RWPE1 (cell line): Measurements from ENCODE around the gene NCF4.

ENCODE experiments used
- CTCF ChIA-PET: fragments of 350-600 bp; sonication (Branson Sonifier 250); formaldehyde crosslinking; extraction: SDS; loops from one replicate; lab custom pipeline; 2021; lab: Yijun Ruan, JAX
- POLR2A ChIA-PET: fragments of 400-600 bp; formaldehyde crosslinking; extraction: SDS; loops from one replicate; lab custom pipeline; 2020; ENCODE audit warnings: antibody characterized with exemption; ENCODE audit not compliant: low non-redundant PET; lab: Yijun Ruan, JAX
- DNase-seq: peaks from one replicate; pipeline ENCODE4 v3.0.0; 2012; ENCODE audit warnings: low spot score
- H3K27ac ChIP-seq: fragments of 450-650 bp; 2 replicates; pipeline ENCODE4 v1.5.1; 2017
- TF ChIP-seq, protein P1 (sequence below): fragments of 450-650 bp; conservative IDR thresholded peaks from 2 replicates; pipeline ENCODE4 v1.5.1; 2017; ENCODE audit warnings: low read depth, mild to moderate bottlenecking

The NCF4 gene

DNA sequence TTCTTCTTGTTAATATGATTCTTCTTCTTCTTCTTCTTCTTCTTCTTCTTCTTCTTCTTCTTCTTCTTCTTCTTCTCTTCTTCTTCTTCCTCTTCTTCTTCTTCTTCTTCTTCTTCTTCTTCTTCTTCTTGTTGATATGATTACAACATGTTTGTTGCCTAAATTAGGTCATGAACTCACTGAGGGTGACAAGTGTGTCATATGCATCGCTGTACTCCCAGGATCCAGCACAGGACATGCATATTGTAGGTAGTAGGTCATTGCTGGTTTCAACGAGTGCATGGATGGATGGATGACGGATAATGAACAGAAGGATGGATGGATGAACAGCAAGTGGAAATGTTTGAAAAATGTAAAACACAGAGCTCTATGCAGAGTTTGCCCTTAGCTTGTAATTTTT is 29.1 kb upstream of the NCF4 start:
- POLR2A ChIA-PET, result no interaction called here
- no peak for DNase-seq
- CTCF ChIA-PET, result interaction anchor here (0.5 to 0.7 kb wide), 2 partner anchors 146 to 1102 kb away, joined by 3 to 5 read pairs; no protein-coding TSS in a partner anchor
- TF ChIP-seq, protein P1, sequence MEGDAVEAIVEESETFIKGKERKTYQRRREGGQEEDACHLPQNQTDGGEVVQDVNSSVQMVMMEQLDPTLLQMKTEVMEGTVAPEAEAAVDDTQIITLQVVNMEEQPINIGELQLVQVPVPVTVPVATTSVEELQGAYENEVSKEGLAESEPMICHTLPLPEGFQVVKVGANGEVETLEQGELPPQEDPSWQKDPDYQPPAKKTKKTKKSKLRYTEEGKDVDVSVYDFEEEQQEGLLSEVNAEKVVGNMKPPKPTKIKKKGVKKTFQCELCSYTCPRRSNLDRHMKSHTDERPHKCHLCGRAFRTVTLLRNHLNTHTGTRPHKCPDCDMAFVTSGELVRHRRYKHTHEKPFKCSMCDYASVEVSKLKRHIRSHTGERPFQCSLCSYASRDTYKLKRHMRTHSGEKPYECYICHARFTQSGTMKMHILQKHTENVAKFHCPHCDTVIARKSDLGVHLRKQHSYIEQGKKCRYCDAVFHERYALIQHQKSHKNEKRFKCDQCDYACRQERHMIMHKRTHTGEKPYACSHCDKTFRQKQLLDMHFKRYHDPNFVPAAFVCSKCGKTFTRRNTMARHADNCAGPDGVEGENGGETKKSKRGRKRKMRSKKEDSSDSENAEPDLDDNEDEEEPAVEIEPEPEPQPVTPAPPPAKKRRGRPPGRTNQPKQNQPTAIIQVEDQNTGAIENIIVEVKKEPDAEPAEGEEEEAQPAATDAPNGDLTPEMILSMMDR, result no peak
- no peak overlapping the region for H3K27ac ChIP-seq

DNA sequence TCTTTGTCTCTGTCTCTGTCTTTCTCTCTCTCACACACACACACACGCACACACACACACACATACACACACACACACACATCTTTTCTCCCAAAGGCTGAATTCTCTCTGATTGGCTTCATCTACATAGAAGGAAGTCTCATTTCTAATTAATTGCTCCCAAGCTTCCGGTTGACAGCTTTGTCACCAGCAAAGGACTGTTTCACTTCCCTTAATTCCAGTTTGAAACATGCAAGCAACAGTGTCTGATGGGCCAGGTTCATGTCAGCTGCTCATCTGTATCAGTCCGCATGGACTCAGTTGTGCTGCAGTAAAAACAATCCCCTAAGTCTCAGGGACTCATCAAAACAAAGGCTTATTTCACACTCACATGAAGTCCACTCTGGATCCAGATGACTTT is 27.7 kb upstream of the NCF4 start:
- POLR2A ChIA-PET, result no interaction called here
- no peak overlapping the region for H3K27ac ChIP-seq
- CTCF ChIA-PET, result interaction anchor here (0.6 kb wide), 1 partner anchor 67 kb away, joined by 3 read pairs; no protein-coding TSS in a partner anchor
- TF ChIP-seq, protein P1, result no peak
- no peak for DNase-seq

DNA sequence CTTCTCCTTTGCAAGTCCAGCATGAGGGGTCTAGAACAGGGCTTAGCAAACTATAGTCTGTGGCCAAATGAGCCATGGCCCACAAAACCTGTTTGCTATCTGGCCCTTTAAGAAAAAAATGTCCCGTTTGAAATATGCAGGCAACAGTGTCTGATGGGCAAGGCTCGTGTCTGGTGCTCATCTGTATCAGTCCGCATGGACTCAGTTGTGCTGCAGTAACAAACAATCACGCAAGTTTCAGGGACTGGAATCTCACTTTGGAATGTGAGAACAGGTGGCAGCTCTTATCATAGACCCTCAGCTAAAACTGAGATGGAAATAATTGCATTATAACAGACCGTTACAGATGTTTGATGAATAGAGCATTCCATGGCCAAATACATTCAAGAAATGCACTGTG is 24.9 kb upstream of the NCF4 start:
- TF ChIP-seq, protein P1, result no peak
- ChIA-PET POLR2A (no interaction called here), CTCF (interaction anchor here (1.8 kb wide), 1 partner anchor 20 kb away, joined by 8 read pairs; no protein-coding TSS in a partner anchor)
- no peak for DNase-seq
- no peak overlapping the region for H3K27ac ChIP-seq

DNA sequence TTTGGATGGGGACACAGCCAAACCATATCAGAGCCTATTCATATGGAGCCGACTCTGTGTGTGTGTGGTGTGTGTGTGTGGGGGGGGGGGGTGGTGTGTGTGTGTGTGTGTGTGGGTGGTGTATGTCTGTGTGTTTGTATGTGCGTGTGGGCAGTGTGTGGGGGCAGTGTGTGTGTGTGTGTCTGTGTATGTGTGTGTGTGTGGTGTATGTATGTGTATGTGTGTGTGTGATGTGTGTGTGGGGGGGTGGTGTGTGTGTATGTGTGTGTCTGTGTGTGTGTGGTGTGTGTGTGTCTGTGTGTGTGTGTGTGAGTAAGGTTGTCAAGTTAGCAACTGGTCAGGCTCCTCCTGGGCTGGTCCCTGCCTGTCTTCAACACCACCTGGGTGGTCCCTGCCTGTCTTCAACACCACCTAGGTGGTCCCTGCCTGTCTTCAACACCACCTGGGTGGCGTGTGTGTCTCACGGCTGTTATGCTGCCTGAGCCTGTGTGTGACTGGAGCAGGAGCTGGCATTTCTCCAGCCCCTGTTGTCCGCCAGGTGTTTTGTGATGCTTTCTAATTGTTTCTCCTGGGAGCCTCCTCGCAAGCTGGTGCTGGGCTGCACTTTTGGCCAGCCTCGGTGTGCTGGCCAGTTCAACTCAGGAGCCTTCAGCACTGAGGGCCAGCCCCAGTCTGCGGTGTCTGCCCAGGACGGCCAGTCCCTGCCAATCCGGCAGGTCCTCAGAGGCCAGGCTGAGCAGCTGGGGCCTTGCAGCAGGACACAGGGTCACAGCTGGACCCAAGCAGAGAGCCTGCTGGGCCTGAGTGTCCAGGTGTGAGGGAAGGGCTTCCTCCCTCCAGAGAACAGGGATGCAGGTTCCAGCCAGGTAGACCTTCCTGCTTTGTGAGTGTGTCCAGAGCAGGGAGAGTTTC is 22.4 kb upstream of the NCF4 start:
- POLR2A ChIA-PET, result no interaction called here
- CTCF ChIA-PET, result no interaction called here
- TF ChIP-seq, protein P1, result no peak
- H3K27ac ChIP-seq, result no peak overlapping the region
- no peak for DNase-seq

DNA sequence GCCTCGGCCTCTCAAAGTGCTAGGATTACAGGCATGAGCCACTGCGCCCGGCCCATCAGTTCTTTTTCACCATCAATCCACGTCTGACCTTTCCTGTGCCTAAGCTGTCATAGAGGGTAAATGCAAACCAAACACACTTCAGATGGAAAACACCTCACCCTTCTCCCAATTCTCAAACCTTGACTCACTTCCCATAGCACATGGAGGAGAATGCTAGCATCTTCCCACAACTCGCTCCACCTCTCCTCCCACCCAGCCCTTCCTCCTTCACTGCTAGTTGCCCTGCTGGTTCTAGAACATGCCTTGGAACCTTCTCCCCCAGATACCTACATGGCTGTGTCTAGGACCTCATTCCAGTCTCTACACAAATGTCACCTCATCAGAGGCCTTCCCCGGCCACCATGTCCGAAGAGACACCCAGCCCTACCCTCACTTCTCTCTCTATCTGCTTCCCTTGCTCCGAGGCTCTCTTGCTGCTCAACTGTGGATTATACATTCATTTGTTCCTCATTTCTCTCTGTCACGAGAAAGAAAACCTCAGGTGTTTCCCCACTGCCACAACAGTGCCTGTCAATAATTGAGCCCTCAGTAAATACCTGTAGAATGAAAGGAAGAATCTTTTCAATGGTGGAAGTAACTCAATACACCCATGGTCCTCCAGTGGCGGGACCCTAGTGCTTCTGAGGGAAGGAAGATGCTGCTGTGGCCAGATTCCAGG is 21.3 kb upstream of the NCF4 start:
- ChIA-PET CTCF (no interaction called here), POLR2A (no interaction called here)
- DNase-seq, result peak; percentile 10
- no peak overlapping the region for H3K27ac ChIP-seq
- TF ChIP-seq, protein P1, result no peak

DNA sequence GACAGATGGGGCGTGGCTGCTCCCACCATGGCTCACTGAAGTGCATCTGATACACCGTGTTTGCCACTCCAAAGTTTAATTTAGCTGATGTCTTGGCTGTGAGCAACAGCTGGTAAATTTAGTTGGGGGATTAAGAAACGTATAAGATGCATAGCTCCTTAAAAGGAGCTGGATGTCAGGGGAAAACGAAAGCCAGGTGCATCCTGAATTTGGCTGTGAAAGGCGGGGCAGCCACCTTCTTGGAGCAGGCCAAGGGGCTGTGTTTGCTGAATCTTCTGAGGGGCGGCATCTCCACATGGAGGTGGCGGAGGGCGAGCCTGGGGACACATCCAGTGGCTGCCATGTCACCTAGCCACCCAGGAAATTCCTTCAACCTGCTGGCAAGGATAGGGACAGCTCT is 20.7 kb upstream of the NCF4 start:
- POLR2A ChIA-PET, result no interaction called here
- no peak overlapping the region for H3K27ac ChIP-seq
- CTCF ChIA-PET, result no interaction called here
- TF ChIP-seq, protein P1, result no peak
- DNase-seq, result no peak
